GM18517 (cell line): ENCODE results near the gene PRAF2.

Source experiments
- ATAC-seq: cut with Tn5 transposase; IDR thresholded peaks from one replicate; pipeline ENCODE4 v1.9.1; 2021; ENCODE audit warnings: mild to moderate bottlenecking, moderate library complexity; ENCODE audit not compliant: unreplicated experiment

Gene PRAF2

GRCh38 chrX:49073601-49074575 lies at the start of gene PRAF2:
TSS of gene PRAF2 (minus strand) at chrX:49074002. CDS start at chrX:49073987, 15 bp downstream.
- ATAC-seq = peak; percentile 67

DNA sequence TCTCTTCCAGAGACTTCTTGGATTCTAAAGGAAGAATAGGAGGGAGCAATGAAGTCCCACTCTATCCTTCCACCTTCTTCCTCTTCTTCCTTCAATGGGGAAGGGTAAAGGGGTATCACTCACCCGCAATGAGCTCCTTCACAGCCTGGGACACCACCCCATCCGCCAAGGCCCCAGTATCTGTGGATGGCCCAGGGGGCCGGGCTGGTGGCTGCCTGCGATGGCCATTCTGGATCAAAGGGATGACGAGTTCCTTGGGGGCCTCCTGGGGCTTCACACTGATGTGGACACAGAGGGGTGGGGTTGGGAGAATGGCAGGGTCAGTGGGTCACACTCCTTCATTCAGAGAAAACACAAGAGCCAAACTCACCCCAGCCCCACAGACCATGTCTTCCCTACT lies 48.7 kb upstream of the PRAF2 start:
- no peak for ATAC-seq

- no peak for ATAC-seq
These were observed 46.3 kb upstream of the PRAF2 start for GRCh38 chrX:49120091-49120490.

GRCh38 chrX:49117581-49117980 lies 43.8 kb upstream of the PRAF2 start:
- no peak for ATAC-seq

DNA sequence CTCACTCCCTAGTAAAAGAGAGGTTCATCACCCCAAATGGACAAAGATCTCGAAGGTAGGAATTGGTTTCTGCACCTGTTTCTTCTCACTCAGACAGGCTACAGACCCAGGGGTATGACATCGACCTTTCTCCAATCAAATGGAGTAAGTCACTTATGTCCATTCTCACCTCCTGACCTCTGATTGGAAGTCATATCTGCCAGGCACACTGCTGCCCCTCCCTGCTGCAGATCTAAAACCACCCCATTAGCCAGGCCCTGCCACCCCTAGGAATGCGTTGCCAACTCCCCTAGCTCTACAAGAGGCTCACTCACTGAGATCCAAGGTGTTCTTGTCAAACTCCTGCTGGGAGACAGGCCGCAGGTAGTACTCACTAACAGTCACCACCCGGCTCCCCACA lies 42.9 kb upstream of the PRAF2 start:
- ATAC-seq = no peak

- no peak for ATAC-seq
These were observed 42.3 kb upstream of the PRAF2 start for GRCh38 chrX:49116076-49116475.

- no peak for ATAC-seq
These were observed 38.0 kb upstream of the PRAF2 start for GRCh38 chrX:49111791-49112190.

GRCh38 chrX:49110417-49110816 lies 36.6 kb upstream of the PRAF2 start:
- ATAC-seq = no peak

DNA sequence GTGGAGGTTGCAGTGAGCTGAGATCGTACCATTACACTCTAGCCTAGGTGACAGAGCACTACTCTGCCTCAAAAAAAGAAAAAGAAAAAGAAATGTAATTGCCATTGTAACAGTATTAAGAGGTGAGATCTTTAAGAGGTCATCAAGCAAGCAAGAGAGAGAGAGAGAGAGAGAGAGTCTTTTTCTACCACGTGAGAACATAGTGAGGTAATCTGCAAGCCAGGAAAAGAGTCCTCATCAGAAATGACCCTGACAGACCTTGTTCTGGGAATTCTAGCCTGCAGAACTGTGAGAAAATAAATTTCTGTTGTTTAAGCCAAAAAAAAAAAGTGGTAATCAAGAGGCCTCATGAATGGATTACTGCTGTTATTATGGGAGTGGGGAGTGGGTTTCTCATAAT lies 34.8 kb upstream of the PRAF2 start:
- ATAC-seq = no peak

DNA sequence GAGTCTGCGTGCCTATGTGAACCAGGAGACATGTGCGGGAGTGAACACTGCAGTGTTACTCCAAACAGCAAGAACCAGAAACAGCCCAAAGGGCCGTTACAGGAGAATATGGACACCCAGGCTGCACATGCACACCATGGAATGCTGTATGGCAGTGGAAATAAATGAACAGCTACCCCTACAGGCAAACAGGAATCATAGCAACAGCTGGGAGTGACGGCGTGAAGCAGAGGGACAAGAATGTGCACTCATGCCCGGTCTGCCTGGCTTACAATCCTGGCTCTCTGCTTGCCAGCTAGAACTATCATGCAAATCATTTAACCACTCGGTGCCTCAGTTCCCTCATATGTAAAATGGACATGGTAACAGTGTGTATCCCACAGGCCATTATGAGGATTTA lies 33.1 kb upstream of the PRAF2 start:
- no peak for ATAC-seq

DNA sequence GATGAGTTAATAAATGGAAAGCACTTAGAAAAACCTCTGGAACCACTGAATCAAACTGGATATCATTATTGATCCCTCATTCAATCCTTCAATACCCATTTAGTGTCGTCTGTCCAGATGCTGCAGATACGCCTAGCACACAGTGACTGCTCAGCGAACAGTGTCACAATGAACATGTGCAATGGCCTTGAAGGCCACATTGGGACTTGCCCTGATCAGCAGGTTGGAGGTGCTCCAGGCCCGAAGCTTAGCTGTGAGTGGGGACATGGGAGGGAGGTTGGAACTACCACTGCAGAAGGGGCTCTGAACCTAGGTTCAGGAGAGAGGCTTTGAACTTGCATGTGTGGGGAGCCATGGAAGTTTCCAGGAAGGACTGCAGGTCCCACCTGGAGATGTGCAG lies 32.5 kb upstream of the PRAF2 start:
- ATAC-seq = no peak

- ATAC-seq = no peak
These were observed 29.8 kb upstream of the PRAF2 start for GRCh38 chrX:49103637-49104036.

DNA sequence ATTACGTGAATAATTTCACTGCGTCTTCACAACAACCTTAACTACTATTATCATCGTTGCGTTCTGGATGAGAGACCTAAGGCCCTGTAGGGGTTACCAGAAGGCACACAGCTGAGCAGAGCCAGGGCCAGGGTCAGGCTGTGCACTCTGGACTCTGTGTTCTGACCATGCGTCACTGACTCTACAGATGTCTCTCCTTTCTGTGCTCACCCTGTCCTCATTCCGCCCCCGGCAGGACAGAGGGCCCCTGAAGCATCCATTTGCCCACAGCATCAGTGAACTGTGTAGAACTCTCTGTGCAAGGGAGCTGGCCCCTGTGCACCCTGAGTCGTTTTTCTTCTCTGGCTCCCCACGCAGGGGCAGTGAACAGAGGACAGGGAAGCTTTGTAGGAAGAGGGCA lies 28.4 kb upstream of the PRAF2 start:
- ATAC-seq = no peak

DNA sequence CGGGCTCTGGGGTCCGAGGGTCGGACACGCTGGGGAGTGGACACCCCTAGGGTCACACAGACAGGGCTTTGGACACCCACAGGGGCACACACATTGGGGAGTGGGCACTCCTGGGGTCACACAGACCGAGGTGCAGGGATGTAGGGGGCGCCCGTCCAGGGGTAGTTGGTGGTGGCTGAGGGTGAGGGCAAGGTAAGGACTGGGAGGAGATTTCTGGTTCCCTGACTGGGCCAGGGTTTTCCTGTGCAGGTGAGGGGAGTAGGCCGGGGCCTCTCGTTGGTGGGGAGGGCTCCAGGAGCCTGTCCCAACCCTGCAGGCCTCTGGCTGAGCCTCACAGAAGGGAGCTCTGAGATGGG lies 27.8 kb upstream of the PRAF2 start:
- no peak for ATAC-seq

DNA sequence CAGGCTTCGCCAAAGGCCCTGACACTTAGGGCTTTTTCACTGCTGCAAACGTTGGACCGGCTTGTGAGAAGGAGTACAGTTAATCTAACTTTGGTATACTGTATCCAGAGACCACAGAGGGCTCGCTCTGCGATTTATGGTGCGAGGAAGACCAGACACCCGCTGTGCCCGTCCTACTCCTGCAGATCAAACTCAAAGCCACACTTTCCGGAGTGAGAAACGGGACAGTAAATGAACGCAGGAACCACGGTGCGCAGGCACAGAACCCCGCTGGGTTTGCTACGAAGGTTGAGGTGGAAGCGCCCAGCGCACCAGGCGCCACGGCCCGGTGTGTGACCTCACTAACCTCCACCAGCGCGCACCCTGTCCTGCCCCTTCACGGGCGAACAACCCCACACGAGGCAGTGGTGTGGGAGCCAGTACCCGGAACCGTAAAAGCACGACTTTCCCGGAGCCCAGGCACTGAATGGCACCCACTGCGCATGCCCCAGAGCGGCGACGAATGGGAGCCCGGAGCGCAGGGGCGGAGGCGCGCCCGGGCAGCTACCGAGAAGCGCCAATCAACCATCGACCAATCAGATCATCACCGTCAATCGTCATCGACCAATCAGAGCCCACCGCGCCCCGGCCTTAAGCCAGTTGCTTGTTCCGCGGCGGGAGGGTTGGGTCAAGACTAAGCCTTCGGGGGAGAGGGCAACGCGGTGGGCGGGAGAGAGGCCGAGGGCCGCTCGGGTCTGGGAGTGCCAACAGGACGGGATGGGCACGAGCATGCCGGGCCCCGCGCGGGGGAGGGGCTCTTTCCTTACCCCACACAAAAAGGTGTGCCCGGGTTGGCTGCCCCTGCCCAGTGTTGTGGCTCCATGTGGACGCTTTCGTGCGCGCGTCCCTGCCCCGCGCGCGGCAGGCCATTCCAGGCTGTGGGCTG lies 27.2 kb upstream of the PRAF2 start:
- ATAC-seq = peak; percentile 95

- ATAC-seq = no peak
These were observed 22.6 kb upstream of the PRAF2 start for GRCh38 chrX:49096419-49096818.

- ATAC-seq = no peak
These were observed 15.8 kb upstream of the PRAF2 start for GRCh38 chrX:49089553-49089952.

GRCh38 chrX:49082271-49082871 lies 8.6 kb upstream of the PRAF2 start:
- no peak for ATAC-seq

GRCh38 chrX:49079489-49080428 lies 6.0 kb upstream of the PRAF2 start, which contains the start of gene WDR45:
TSS of gene WDR45 (minus strand) at chrX:49079887. CDS start at chrX:49078095, 1,792 bp downstream.
- peak; percentile 67 for ATAC-seq

- no peak for ATAC-seq
These were observed 4.1 kb upstream of the PRAF2 start for GRCh38 chrX:49077941-49078340.
